ENCODE results near the gene MAP1LC3A.
"Not testable (repeated sequence)": the region's sequence is repeated elsewhere in the genome, so short reads cannot be mapped to it uniquely, and the experiment has no call there.

- TF ChIP-seq POLR2A, POLR2AphosphoS5 (IDR thresholded peaks at IDR 0.05): not testable (repeated sequence)
- TF ChIP-seq, protein P1, sequence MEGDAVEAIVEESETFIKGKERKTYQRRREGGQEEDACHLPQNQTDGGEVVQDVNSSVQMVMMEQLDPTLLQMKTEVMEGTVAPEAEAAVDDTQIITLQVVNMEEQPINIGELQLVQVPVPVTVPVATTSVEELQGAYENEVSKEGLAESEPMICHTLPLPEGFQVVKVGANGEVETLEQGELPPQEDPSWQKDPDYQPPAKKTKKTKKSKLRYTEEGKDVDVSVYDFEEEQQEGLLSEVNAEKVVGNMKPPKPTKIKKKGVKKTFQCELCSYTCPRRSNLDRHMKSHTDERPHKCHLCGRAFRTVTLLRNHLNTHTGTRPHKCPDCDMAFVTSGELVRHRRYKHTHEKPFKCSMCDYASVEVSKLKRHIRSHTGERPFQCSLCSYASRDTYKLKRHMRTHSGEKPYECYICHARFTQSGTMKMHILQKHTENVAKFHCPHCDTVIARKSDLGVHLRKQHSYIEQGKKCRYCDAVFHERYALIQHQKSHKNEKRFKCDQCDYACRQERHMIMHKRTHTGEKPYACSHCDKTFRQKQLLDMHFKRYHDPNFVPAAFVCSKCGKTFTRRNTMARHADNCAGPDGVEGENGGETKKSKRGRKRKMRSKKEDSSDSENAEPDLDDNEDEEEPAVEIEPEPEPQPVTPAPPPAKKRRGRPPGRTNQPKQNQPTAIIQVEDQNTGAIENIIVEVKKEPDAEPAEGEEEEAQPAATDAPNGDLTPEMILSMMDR (IDR thresholded peaks at IDR 0.05): not testable (repeated sequence)
Measured at GRCh38 chr20:34519841-34520240, 38.7 kb upstream of the MAP1LC3A start.

All from stomach (tissue), 4 donors.